Muscle layer of duodenum (tissue), 2 donors: Measurements from ENCODE around the gene CHCHD6.

Experiments
- H3K27ac ChIP-seq: one replicate; pipeline ENCODE4 v1.7.0; 2013; ENCODE audit warnings: mild to moderate bottlenecking, low read length
- H3K27me3 ChIP-seq: one replicate; pipeline ENCODE4 v1.7.0; 2013; ENCODE audit warnings: low read depth, mild to moderate bottlenecking, control low read depth, low read length
- H3K36me3 ChIP-seq, 2 donors: one replicate each; pipeline ENCODE4 v1.7.0; 2013; ENCODE audit warnings: low read length in 2 of 2, control low read depth in 1 of 2, mild to moderate bottlenecking in 1 of 2; ENCODE audit not compliant: insufficient read depth in 2 of 2, control insufficient read depth in 1 of 2
- H3K4me1 ChIP-seq, 2 donors: one replicate each; pipeline ENCODE4 v1.7.0; 2013; ENCODE audit warnings: low read length in 2 of 2, mild to moderate bottlenecking in 2 of 2, control low read depth in 1 of 2, moderate library complexity in 1 of 2; ENCODE audit not compliant: insufficient read depth in 2 of 2, control insufficient read depth in 1 of 2
- H3K4me3 ChIP-seq, 2 donors: one replicate each; pipeline ENCODE4 v1.7.0; 2013; ENCODE audit warnings: low read length in 2 of 2, low read depth in 1 of 2, mild to moderate bottlenecking in 1 of 2
- H3K9me3 ChIP-seq, 2 donors: one replicate each; pipeline ENCODE4 v1.7.0; 2013; ENCODE audit warnings: low read length in 2 of 2, control low read depth in 1 of 2, mild to moderate bottlenecking in 1 of 2; ENCODE audit not compliant: control insufficient read depth in 1 of 2
- donor health status: healthy.

Gene CHCHD6

DNA sequence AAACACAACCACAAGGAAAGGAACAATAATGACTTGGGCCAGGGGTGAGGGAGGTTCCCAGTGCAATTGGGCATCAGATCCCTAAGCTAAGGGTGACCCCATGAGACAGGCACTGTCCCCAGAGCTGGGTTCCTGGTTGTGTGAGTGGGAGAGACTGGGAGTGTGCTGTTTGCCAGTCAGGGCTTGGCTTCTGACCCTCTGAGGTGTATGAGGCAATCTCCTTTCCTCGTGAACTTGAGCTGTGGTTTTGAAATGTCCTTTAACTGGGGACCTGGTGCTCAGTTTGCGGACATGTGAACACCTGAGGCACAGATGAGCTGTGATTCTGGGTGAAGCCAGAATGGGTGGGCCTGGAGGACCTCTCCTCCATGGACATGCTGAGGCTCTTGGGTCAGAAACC, 220.4 kb downstream of the CHCHD6 start:
- Histone ChIP-seq H3K27ac (no peak overlapping the region), H3K4me3 (no peak overlapping the region), H3K27me3 (no peaks in the 10 kb centered on the region), H3K9me3 (no peaks in the 10 kb centered on the region), H3K36me3 (no peaks in the 10 kb centered on the region), H3K4me1 (peaks cover 4 to 7% of the 10 kb centered on the region in 2 donors)

DNA sequence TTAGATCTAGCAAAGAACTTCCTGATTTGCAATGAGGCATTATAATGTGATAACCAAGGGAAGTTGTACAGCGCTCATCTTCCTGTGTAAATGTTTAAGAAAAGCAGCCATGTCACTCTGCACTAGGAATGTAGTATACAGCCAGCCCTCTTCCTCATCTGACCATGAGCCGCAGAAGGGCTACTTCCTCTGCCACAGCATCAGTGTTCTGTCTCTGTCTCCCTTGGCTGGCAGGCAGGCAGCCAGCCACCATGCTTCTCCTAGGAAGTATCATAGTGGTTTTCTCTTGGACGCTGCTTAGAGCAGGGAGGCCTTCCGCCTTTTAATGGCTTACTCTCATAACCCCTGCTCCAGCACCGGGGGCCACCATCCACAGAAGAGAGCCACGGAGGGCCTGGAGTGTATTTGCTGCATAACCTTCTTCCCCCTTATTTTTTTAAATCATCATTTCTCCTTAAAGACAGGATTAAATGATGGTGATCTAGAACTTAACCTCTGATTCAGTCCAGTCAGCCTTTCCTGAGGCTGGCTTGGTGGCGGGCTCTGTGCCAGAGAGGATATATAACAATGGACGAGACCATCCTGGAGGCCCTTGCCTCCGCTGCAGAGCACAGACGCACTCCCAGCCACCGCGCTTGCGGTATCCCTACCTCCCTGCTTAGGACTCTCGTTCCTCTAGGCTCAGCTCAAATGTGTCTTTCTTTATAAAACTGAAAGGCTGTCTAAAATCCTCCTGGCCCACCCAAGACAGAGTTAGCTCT, 221.6 kb downstream of the CHCHD6 start:
- Histone ChIP-seq H3K36me3 (no peaks in the 10 kb centered on the region), H3K4me3 (no peak overlapping the region), H3K27me3 (no peaks in the 10 kb centered on the region), H3K27ac (no peak overlapping the region), H3K9me3 (no peaks in the 10 kb centered on the region), H3K4me1 (peaks cover 4 to 7% of the 10 kb centered on the region in 2 donors)

GRCh38 chr3:126926684-126927400, 222.8 kb downstream of the CHCHD6 start:
- no peak overlapping the region for H3K27ac ChIP-seq
- H3K4me3 ChIP-seq = no peak overlapping the region
- no peaks in the 10 kb centered on the region for H3K9me3 ChIP-seq
- H3K36me3 ChIP-seq = no peaks in the 10 kb centered on the region
- H3K27me3 ChIP-seq = no peaks in the 10 kb centered on the region
- H3K4me1 ChIP-seq = peaks cover under 1 to 7% of the 10 kb centered on the region in 2 donors

DNA sequence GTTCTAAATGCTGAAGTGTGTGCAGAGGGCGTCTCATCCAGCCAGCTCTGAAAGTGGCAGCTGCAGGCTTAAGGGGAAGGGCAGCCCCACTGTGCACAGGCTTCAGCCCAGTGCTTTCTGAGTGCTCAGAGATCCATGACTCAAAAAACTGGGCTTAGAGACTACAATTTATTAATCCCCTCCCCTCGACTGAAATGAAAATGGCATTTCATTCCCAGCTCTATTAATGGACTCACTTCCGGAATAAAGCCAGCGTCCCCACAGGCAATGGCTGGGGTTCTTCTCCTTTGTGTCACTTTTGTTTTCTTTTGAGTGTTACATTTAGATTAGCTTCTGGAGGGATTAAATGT, 223.3 kb downstream of the CHCHD6 start:
- H3K4me1 ChIP-seq = peaks cover 0 to 7% of the 10 kb centered on the region in 2 donors

GRCh38 chr3:126927846-126928245, 223.8 kb downstream of the CHCHD6 start:
- H3K27ac ChIP-seq = no peak overlapping the region
- no peak overlapping the region for H3K4me3 ChIP-seq
- H3K9me3 ChIP-seq = no peaks in the 10 kb centered on the region
- no peaks in the 10 kb centered on the region for H3K36me3 ChIP-seq
- no peaks in the 10 kb centered on the region for H3K27me3 ChIP-seq
- H3K4me1 ChIP-seq = peaks cover 0 to 7% of the 10 kb centered on the region in 2 donors

More for the DNA sequence above, 223.3 kb downstream of the CHCHD6 start:
- H3K4me3 ChIP-seq = no peak overlapping the region
- H3K9me3 ChIP-seq = no peaks in the 10 kb centered on the region
- no peaks in the 10 kb centered on the region for H3K27me3 ChIP-seq
- no peak overlapping the region for H3K27ac ChIP-seq
- no peaks in the 10 kb centered on the region for H3K36me3 ChIP-seq

GRCh38 chr3:126928921-126929474, 225.0 kb downstream of the CHCHD6 start:
- Histone ChIP-seq H3K27ac (no peak overlapping the region), H3K4me1 (peaks cover 0 to 7% of the 10 kb centered on the region in 2 donors), H3K36me3 (no peaks in the 10 kb centered on the region), H3K9me3 (no peaks in the 10 kb centered on the region), H3K4me3 (no peak overlapping the region), H3K27me3 (no peaks in the 10 kb centered on the region)

GRCh38 chr3:126930936-126931600, 227.0 kb downstream of the CHCHD6 start:
- Histone ChIP-seq H3K9me3 (no peaks in the 10 kb centered on the region), H3K36me3 (no peaks in the 10 kb centered on the region), H3K4me3 (no peak overlapping the region), H3K4me1 (peaks cover 0 to 7% of the 10 kb centered on the region in 2 donors), H3K27ac (no peak overlapping the region), H3K27me3 (no peaks in the 10 kb centered on the region)

GRCh38 chr3:126931806-126932187, 227.8 kb downstream of the CHCHD6 start:
- Histone ChIP-seq H3K9me3 (no peaks in the 10 kb centered on the region), H3K4me3 (no peak overlapping the region), H3K27me3 (no peaks in the 10 kb centered on the region), H3K4me1 (peaks cover 0 to 4% of the 10 kb centered on the region in 2 donors), H3K36me3 (no peaks in the 10 kb centered on the region), H3K27ac (no peak overlapping the region)

GRCh38 chr3:126932188-126932931, 228.3 kb downstream of the CHCHD6 start:
- no peak overlapping the region for H3K27ac ChIP-seq
- no peaks in the 10 kb centered on the region for H3K36me3 ChIP-seq

GRCh38 chr3:126934031-126934531, 230.0 kb downstream of the CHCHD6 start:
- Histone ChIP-seq H3K36me3 (no peaks in the 10 kb centered on the region), H3K4me3 (no peak overlapping the region), H3K27me3 (no peaks in the 10 kb centered on the region), H3K4me1 (peaks cover 0 to 9% of the 10 kb centered on the region in 2 donors), H3K27ac (no peak overlapping the region), H3K9me3 (no peaks in the 10 kb centered on the region)

More at GRCh38 chr3:126932188-126932931, 228.3 kb downstream of the CHCHD6 start:
- no peaks in the 10 kb centered on the region for H3K4me1 ChIP-seq
- H3K4me3 ChIP-seq = no peak overlapping the region
- no peaks in the 10 kb centered on the region for H3K27me3 ChIP-seq
- no peaks in the 10 kb centered on the region for H3K9me3 ChIP-seq
